Left colon (tissue), 2 donors: ENCODE measurements around the gene TENT5A. TPM values are rescaled to one million over a fixed set of nuclear protein-coding genes. Genes with fewer than 3 reads are reported as not detected.
"Not testable (repeated sequence)": the region's sequence is repeated elsewhere in the genome, so short reads cannot be mapped to it uniquely, and the experiment has no call there.

Experiments
- ATAC-seq: fragments of 200-7000 bp; cut with Tn5 transposase; one replicate; pipeline ENCODE4 v1.9.1; 2020; ENCODE audit warnings: mild to moderate bottlenecking, moderate library complexity
- DNase-seq, 2 donors: peaks; one replicate each; pipeline ENCODE4 v3.0.0-alpha.2; 2020
- intact Hi-C, 2 donors: fragments of 100-400 bp; cut with DNase I in 1 of 2; cut with micrococcal nuclease in 1 of 2; formaldehyde crosslinking; loops; one replicate each; pipeline versions ENCODE4 v1.11.2 to v1.14.0; 2022; cut with DNase I, micrococcal nuclease
- long read RNA-seq: library from polyadenylated mRNA; unstranded; transcript quantifications from one replicate; pipeline ENCODE4 v2.0.0, GENCODE V29; 2021
- total RNA-seq, 2 donors: library from RNA; stranded (reverse); fragmentation: NEBNext Ultra II Directional; extraction: Animal tissue kit (Norgen Biotek cat#: 25700); gene quantifications; one replicate each; pipeline ENCODE4 v1.2.1, GENCODE V29; 2021
- donor health status: DM: no; HTN: no; CAD: no.
- donor health status: DM: yes; HTN: yes; CAD: no.

Gene TENT5A
- 10 to 100 TPM; 26.3 to 29.3 TPM for total RNA-seq
- long read RNA-seq, full-length matches to known transcripts: 47 of 62 reads
- long read RNA-seq, partial matches to known transcripts: 5 of 62 reads
- long read RNA-seq, other reads (novel, unspliced or antisense): 10 of 62 reads

GRCh38 chr6:81752084-81752920, at the start of gene TENT5A:
TENT5A (minus strand) TSS chr6:81752681; CDS start chr6:81752141, 540 bp downstream.
- intact Hi-C loops: loop anchor here in 1 of 2 donors (5.0 to 10.0 kb wide), 3 partner anchors 1148 to 1618 kb away; no protein-coding TSS in a partner anchor
- DNase-seq (peak; percentile 94 to 96), ATAC-seq (peak; percentile 81)

DNA sequence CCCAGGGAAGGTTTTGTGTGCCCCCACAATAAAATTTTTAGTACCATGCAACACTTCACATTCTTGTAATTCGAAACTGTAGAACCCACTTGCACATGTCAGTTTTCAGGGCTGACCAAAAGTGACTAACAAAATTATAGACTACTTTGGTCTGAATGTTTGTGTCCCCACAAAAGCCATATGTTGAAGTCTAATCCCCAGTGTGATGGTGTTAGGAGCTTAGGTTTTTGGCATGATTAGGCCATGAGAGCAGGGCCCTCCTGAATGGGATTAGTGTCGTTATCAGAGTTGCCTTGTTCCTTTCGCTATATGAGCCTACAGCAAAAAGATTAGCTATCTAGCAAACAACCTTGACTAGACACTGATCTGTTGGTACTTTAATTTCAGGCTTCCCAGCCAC, 49.0 kb upstream of the TENT5A start:
- no peak for DNase-seq
- intact Hi-C loops: no loop called here
- ATAC-seq: no peak

- intact Hi-C loops: no loop called here
- ATAC-seq: no peak
- DNase-seq: no peak
Measured at GRCh38 chr6:81800666-81801065, 48.2 kb upstream of the TENT5A start.

- DNase-seq (no peak), ATAC-seq (no peak)
- intact Hi-C loops: no loop called here
Measured at GRCh38 chr6:81799323-81799722, 46.8 kb upstream of the TENT5A start.

- no peak for ATAC-seq
- no peak for DNase-seq
- intact Hi-C loops: no loop called here
Measured at GRCh38 chr6:81797591-81797990, 45.1 kb upstream of the TENT5A start.

DNA sequence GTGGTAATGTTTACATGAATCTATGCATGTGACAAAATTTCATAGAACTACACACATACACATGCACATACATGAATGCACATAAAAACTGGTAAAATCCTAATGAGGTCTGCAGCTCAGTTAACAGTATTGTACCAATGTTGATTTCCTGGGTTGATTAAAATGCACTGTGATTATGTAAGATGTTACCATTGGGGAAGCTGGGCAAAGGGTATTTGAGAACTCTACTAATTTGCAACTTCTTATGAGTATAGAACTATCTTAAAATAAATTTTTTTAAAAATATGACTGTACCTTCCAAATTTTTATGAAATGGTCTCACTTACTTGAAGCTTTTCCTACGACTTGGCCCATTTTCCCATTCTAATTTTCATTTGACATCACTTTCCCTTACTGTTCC, 43.4 kb upstream of the TENT5A start:
- DNase-seq: no peak
- intact Hi-C loops: no loop called here

DNA sequence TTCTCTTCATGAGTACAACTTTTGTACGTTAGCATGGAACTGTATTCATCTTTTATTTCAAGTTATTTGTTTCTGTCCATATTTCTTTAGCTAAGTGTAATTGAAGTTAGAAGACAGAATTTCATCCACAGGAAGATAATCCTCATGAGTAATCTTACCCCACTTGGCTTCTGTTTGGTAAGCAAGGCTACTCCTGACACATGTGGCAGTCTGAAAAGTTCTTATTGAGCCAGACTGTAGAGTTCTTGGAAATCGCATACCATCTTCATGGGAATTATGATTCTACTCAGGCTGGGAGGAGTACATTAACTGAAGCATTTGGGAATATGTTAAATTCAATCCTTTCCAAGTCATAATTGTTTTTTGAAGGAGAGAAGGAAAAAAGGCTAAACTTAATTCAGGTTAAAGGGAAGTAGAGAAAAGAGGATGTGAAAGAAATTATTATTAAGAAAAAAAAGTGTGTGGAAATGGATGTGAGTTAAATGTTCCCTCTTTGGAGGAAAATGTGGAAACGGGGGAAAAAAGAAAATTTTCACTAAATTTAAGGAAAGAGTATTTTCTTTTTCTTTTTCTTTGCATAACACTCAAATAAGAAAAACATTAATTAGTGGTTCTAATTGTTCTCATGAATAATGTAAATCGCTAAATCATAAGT, 41.5 kb upstream of the TENT5A start:
- DNase-seq: no peak
- intact Hi-C loops: no loop called here
- no peak for ATAC-seq

More for the DNA sequence above, 43.4 kb upstream of the TENT5A start:
- ATAC-seq: no peak

GRCh38 chr6:81792826-81793225, 40.3 kb upstream of the TENT5A start:
- intact Hi-C loops: no loop called here
- DNase-seq (no peak), ATAC-seq (no peak)

GRCh38 chr6:81791756-81792155, 39.3 kb upstream of the TENT5A start:
- DNase-seq: no peak
- intact Hi-C loops: no loop called here
- no peak for ATAC-seq

DNA sequence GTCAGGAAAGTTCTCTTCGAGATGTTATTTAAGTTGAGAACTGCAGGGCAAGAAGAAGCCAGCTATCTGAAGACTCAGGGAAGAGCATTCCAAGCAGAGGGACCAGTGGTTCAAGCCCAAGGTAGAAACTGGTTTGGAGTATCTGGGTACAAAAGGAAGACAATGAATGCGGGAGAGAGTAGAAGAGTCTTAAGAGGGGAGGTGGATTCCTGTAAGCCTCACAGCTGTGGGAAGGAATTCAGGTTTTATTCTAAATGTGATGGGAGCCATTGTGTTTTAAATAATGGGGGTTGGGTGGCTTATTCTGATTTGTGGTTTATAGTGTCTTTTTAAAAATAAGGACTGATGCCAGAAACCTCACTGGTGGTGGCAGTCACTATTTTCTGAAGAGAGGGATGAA, 37.6 kb upstream of the TENT5A start:
- DNase-seq: no peak
- intact Hi-C loops: no loop called here
- ATAC-seq: no peak

GRCh38 chr6:81789291-81789690, 36.8 kb upstream of the TENT5A start:
- DNase-seq (no peak), ATAC-seq (peak; percentile 70)
- intact Hi-C loops: no loop called here

- DNase-seq: no peak
- intact Hi-C loops: no loop called here
- ATAC-seq: peak; percentile 83
Measured at GRCh38 chr6:81788748-81789147, 36.3 kb upstream of the TENT5A start.

DNA sequence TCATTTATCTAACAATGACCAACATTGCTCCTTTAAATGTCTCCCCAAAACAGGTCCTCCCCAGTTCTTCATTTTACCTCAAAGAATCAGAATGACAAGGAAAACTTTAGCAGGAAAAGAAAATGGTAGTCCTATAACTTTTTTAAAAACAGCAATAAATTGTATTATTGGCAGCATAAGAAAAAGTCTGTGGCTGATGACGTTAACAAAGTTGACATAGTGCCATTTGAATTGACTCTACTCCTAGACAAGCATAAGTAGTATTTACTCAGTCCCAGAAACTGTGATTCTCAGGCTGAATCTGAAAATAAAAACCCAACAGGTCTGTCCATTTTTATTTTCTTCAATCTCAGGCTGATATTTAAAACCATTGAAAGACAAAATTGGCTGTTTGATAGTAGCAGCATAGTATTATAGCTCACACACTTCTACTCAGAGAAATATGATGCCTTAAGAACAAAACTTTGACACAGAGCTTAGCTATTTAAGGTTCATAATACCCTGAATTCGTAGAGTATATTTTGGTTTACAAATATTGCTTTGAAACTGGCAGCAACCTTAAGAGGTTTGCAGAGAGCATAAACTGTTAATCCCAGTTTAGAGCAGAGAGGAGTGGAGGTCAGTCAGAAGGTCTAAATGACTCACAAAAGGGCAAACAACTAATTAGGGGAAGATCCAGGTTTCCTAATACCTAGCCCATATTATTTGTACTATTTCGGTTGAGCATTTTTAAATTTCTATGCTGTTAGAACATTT, 35.0 kb upstream of the TENT5A start:
- no peak for DNase-seq
- intact Hi-C loops: no loop called here
- ATAC-seq: peak; percentile 41

DNA sequence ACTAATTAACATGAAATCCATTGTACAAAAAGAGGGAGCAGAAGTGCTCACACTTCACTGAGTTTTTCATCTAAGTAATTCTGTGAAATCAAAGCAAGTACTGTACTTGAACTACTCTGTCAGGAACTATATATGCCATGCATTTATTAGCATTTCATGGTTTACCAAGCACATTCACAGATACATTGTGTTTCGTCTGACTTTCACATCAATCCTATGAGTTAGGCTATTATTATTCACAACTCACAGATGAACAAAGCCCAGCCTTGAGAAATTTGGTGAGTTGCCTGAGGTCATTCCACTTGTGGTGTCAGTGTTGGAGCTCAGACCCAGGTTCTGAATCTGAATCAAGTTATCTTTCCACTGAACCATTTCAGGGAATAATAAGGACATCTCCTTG, 33.7 kb upstream of the TENT5A start:
- ATAC-seq: no peak

GRCh38 chr6:81785377-81785776, 32.9 kb upstream of the TENT5A start:
- DNase-seq (no peak), ATAC-seq (peak; percentile 48)
- intact Hi-C loops: no loop called here

More for the DNA sequence above, 33.7 kb upstream of the TENT5A start:
- intact Hi-C loops: no loop called here
- DNase-seq: no peak

- DNase-seq: no peak
- intact Hi-C loops: no loop called here
- ATAC-seq: no peak
Measured at GRCh38 chr6:81783893-81784292, 31.4 kb upstream of the TENT5A start.

DNA sequence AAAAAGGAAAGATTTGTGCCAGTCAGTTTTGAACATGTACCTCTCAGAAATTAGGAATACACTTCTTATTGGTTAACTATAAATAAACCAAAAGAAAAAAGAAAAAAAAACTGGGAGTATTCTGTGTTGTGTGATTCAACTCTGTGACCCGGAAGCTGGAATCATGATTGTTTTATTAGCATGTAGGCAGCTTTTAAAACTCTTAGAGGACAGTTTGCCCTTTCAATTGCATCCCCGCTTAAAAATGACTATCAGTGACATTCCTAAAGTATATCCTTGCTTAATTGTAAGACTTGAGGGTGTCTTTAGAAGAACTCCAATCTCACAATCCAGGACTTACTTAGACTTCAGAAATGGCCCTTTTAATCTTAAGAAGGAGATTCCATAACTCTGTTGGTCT, 29.1 kb upstream of the TENT5A start:
- ATAC-seq (peak; percentile 84), DNase-seq (no peak)
- intact Hi-C loops: no loop called here

GRCh38 chr6:81777586-81778268, 25.2 kb upstream of the TENT5A start:
- intact Hi-C loops: no loop called here
- ATAC-seq (no peak), DNase-seq (no peak)

DNA sequence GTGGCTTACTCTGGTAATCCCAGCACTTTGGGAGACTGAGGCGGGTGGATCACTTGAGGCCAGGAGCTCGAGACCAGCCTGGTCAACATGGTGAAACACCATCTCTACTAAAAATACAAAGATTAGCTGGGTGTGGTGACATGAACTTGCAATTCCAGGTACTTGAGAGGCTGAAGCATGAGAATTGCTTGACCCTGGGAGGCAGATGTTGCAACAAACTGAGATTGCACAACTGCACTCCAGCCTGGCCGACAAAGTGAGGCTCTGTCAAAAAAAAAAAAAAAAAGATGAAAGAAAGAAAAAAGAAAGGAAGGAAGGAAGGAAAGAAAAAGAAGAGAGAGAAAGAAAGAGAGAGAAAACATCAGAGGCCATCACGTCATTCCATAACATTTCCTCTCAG, 23.7 kb upstream of the TENT5A start:
- DNase-seq, intact Hi-C loops: not testable (repeated sequence)
- peak; percentile 30 for ATAC-seq
